Medulla oblongata (tissue), 1 donor: ENCODE results near the gene PAM16.
"Not testable (repeated sequence)": the region's sequence is repeated elsewhere in the genome, so short reads cannot be mapped to it uniquely, and the experiment has no call there.

Experiments used
- DNase-seq: peaks from one replicate; pipeline ENCODE4 v3.0.0-alpha.2; 2015; ENCODE audit errors: extremely low spot score

Gene PAM16

DNA sequence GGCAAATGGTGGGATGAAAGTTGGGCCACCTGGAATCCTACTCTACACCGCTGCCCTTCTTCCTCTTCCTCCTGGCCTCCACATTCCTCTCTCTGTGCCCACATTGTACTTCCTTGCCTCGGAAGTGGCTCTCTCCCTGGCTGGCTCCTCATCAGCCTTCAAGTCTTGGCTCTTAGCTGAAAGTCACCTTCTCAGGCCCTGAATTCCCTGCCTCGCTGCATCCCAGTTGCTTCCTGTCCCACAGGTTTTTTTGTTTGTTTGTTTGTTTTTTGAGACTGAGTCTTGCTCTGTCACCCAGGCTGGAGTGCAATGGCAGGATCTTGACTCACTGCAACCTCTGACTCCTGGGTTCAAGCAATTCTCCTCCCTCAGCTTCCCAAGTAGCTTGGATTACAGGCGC lies 2.6 kb upstream of the PAM16 start:
- no peak for DNase-seq

DNA sequence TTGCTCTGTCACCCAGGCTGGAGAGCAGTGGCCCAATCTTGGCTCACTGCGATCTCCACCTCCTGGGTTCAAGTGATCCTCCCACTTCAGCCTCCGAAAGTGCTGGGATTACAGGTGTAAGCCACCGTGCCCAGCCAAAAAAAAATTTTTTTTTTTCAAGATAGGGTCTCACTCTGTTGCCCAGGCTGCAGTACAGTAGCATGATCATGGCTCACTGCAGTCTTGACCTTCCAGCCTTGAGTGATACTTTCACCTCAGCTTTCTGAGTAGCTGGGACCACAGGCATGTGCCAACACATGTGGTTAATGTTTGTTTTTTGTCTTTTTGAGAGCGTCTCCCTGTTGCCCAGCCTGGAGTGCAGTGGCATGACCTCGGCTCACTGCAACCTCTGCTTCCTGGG lies 1.7 kb upstream of the PAM16 start:
- DNase-seq: no peak

DNA sequence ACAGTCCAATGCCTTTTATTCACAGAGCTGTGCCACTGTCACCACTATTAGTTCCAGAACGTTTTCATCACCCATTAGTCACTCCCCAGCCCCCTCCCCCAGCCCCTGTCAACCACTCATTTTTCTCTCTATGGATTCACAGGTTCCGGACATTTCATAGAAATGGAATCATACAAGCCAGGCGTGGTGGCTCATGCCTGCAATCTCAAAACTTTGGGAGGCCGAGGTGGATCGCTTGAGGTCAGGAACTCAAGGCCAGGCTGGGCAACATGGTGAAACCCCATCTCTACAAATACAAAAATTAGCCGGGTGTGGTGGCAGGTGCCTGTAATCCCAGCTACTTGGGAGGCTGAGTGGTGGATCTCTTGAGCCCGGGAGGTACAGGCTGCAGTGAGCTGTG lies 759 bp upstream of the PAM16 start:
- no peak for DNase-seq

DNA sequence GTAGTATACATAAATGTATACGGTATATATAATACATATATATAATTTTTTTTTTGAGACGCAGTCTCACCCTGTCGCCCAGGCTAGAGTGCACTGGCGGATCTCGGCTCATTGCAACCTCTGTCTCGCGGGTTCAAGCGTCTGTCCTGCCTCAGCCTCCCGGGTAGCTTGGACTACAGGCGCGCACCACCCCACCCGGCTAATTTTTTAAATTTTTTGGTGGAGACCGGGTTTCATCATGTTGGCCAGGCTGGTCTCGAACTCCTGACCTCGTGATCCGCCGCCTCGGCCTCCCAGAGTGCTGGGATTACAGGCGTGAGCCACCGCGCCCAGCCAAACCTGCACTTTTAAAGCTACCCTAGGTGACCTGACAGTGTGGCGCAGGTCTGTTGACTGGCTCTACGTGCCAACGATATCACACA lies 745 bp downstream of the PAM16 start:
- DNase-seq: no peak

DNA sequence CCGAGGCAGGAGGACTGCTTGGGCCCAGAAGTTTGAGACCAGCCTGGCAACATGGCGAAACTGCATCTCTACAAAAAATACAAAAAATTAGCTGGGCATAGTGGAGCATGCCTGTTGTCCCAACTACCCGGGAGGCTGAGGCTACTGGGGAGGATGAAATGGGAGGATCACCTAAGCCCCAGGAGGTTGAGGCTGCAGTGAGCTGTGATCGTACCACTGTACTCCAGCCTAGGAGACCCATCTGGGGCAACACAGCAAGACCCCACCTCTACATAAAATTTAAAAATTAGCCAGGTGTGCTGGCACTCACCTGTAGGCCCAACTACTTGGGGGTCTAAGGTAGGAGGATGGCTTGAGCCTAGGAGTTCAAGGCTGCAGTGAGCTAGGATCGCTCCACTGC lies 1.8 kb downstream of the PAM16 start:
- DNase-seq: no peak

DNA sequence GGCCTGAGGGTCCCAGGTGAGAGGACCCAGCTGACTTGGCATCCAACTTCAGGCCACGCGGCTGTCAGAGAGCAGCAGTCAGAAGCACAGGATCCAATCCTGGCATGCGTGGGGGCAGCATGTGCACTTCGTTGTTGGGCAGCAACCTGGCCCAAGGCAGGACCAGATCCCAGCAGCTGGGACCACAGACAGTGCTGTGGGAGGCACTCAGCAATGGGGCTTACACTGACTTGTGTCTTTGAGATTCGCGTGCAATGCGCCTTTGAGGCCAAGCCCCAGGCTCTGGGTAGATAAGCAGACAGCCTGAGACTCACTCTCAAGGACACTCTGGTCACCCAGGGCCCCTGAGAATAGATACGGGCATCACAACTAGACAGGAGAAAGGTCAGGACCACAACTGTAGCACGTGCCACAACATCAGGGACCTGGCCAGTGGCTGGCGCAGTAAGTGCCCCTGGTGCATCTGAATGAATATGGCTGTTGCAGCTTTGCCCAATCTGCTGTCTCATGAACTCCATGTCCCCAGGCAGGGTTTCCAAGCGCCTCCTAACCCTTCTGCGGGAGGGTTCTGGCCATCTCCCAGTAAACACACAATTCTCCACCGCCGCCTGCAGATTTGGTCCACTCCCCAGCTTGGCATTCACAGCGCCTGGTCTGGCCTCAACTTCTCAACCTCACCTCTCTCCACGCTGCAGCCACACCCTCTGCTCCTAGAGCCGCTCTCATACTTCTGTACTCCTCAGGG lies 3.2 kb downstream of the PAM16 start:
- DNase-seq: no peak

DNA sequence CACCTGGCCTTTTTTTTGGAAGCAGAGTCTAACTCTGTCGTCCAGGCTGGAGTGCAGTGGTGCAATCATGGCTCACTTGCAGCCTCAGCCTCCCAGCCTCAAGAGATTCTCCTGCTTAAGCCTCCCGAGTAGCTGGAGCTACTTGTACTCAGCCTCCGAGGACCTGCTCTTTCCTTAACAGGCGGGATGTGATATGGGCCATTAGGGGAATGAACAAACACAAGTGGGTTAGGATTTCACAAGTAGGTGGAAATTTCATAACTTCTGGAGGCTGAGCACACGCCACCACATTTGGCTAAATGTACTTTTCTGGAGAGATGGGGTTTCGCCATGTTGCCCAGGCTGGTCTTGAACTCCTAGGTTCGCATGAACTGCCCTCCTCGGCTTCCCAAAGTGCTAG lies 4.1 kb downstream of the PAM16 start:
- no peak for DNase-seq

DNA sequence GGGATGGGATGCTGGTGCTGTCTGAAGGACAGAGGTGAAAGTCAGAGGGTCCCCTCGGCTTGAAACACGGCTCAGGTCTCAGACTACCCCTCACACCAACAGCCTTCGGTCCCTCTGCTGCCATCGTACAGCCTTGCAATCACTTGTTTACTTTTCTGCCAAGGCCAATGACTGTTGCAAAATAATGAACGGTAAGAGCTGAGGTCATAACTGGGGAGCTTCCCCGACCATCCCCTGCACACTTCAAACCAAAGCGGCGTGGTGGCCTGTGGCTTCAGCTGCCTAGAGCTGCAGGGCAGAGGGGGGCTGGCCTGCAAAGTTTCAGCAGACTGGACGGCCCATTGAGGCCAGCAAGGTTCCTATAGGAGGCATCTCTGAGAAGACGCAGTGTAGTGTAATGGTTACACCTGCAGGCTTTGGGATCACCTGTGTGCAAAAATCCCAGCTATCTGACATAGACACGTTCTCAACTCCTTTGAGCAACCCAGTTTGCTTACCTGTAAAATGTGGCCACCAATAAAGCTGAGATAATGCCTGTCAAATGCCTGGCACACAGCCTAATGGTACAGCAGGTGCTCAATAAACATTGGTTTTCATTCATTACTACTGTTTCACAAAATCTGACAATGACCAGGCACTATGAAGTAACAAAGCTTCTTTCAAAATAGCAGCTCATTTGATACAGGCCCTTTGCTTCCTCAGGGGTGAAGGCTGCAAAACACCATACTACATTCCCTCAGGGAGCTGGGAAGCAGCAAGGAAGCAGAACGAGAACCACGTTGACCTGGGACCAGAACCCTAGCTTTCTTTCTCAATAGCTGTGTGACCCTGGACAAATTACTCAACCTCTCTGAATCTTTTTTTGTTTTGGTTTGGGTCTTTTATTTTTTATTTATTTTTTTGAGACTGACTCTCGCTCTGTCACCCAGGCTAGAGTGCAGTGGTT lies 5.0 kb downstream of the PAM16 start:
- no peak for DNase-seq

DNA sequence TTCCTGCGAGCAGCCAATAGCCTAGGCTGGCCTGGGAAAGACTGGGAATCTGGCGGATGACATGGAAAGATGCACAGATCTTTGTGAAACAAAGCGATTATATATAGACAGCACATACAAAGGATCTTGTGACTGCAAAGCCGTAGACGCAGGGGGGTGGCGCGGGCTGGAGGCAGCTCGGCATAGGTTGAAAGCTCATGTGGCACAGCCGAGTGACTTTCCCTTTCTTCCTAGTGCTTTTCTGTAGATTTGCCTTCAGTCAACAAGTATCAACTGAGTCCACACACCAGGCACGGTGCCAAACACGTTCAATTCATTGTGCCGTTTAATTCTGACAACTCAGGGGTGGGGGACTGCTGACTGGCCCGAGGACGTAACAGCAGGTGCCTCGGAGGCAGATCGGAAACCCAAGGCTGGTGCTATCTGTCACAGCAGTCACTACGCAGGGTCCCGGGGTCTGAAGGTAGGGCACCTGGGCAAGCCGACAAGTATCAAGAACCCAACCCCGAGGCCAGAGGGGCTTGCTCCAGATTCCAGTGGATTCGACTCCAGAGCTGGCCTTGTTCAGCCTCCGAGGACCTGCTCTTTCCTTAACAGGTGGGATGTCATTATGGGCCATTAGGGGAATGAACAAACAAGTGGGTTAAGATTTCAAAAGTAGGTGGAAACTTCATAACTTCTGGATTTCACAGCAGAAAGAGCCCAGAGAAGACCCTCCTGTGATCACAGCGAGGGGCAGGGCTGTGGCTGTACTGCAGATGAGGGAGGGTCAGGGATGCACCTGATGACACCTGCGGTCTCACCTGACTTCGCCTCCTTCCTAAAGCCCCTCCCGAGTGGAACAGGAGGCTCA lies 5.9 kb downstream of the PAM16 start:
- peak; percentile 69 for DNase-seq

DNA sequence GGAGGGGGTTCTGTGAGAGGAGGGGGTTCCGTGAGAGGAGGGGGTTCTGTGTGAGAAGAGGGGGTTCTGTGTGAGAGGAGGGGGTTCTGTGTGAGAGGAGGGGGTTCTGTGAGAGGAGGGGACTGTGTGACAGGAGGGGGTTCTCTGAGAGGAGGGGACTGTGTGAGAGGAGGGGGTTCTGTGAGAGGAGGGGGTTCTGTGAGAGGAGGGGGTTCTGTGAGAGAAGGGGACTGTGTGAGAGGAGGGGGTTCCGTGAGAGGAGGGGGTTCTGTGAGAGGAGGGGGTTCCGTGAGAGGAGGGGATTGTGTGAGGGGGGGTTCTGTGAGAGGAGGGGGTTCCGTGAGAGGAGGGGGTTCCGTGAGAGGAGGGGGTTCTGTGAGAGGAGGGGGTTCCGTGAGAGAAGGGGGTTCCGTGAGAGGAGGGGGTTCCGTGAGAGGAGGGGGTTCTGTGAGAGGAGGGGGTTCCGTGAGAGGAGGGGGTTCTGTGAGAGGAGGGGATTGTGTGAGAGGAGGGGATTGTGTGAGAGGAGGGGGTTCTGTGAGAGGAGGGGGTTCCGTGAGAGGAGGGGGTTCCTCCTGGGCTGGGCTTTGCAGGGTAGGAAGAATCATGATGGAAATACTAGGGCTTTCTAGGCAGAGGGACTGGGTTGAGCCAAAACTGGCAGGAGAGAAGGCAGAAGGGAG lies 6.7 kb downstream of the PAM16 start:
- DNase-seq: not testable (repeated sequence)

DNA sequence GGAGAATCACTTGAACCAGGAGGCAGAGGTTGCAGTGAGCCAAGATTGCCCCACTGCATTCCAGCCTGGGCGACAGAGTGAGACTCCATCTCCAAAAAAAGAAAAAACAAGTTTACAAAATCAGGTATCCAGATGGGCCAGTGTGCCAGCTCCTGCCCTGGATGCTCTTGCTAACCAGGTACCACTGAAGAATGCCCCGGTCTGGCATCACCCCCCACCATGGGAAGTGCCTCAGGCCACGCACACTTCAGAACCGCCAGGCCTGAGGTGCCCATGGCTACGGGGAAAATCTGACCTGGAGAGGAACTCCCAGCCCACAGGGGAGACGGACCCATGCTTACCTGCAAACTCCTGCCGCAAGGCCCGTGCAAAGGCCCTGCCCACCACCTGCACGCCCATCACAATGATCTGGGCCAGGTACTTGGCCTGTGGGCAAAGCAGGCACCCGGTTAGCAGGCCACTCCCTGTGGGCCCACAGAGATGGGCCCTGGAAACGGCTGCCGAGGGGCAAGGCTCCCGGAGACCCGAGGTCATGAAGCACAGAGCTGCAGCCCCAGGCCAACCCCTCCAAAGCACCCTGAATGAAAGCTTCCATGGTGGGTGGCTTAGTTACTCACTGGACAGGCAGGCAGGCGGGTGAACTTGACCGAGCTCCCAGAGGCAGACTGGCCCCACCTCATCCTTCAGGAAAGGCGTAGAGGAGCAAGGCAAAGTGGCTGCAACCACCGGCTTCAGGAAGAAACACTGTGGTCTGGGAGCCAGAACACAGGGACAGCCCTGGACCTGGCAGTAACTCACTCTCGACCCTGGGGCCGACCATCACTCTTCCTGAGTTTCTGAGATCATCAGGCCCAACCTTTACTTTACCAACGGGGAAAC lies 8.0 kb downstream of the PAM16 start:
- DNase-seq: no peak

DNA sequence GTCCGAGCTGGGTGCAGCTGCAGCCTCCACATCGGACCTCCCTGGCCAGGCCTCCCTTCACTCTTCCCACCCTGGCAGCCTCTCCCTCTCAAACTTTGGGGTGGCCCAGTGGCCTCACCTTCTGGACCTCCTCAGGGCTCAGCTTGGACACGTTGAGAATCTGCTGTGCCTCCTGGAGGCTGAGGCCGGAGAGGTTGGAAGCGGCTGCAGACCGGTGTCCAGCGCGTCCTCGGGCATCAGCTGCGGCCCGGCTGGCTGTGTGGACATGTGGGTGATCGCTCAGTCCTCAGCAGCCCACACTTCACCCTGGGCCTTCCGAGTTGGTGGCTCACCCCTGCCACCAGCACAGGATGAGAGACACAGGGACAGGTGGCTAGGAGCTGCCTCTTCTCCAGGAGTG lies 9.9 kb downstream of the PAM16 start:
- no peak for DNase-seq

DNA sequence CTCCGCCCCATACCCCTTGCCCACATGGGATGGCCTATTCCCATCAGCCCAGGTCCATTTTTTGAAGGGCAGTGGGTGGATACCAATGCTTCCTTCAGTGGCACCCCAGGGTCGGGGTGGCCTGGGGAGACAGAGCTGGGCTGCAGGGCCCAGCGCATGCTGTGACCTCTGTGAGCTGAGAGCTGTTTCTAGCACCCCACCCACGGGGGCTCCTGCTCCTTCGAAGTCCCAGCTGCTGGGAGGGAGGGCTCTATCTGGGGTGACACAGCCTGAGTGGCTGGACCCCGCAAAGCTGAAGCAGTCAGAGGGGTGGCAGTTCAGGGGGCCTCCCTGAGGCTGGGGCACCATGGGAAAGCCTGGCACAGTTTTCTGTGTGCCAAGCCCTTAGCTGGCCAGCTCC lies 10.7 kb downstream of the PAM16 start:
- no peak for DNase-seq

DNA sequence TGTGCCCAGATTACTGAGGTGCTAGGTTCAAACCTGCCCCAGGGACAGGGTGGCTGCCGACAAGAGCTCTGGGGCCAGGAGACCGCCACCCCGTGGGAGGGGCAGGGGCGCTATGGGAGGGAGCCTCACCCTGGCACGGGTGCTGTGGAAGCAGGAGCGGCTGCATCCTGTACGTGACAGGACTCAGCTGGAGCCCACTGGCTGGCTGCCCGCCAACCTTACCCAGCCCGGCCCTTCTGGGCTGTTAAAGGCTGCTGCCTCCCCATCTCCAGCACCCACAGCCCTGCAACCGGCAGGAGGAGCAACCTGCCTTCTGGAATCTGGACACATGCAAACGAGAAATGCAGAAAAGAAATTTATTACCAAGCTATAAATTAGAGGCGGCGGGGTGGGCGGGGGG lies 11.2 kb downstream of the PAM16 start:
- no peak for DNase-seq

DNA sequence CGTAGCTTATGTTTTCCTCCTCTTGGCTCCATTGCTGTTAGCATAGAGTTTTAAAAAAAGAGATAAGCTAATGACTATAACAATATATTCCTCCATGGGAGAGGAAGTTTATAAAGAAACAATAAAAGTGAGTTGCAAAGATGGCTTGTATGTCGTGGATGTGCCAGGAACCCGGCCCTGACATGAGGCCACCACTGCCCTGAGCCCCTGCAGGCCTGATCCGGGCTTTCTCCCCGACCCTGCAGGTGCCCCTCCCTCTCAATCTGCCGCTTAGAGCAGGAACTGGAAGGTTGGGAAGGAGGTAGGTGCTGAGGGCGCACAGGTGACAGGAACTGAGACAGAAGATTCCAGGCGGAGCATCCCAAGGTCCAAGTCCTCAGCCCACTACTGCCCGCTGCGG lies 11.7 kb downstream of the PAM16 start:
- DNase-seq: no peak

DNA sequence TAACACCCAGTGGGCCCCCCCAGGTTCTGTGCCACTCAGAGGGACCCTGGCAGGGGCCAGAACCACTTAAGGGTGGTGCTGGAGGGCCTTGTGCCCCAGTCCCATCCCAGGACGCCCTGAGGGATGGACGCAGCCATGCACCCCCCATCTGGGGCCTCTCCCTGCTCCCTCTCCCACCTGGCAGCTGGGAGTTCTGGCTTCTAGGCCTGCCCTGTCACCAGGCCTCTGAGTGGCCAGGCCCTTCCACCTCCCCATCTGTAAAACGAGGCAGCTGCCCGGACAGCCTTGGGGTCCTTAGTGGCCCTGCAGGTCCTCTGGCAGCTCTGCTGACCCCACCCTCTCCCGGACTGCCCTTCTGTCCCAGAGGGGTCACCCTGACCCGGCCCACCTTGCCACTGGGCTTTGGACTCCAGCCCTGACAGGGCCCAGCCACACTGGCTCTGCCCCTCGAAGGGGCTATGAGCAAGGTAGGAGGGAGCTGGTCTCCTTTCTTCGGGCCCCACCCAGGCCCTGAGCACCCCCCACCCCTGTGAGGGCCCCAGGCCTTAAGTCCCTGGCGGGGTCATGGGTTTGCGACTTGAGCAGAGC lies 12.3 kb downstream of the PAM16 start:
- no peak for DNase-seq

DNA sequence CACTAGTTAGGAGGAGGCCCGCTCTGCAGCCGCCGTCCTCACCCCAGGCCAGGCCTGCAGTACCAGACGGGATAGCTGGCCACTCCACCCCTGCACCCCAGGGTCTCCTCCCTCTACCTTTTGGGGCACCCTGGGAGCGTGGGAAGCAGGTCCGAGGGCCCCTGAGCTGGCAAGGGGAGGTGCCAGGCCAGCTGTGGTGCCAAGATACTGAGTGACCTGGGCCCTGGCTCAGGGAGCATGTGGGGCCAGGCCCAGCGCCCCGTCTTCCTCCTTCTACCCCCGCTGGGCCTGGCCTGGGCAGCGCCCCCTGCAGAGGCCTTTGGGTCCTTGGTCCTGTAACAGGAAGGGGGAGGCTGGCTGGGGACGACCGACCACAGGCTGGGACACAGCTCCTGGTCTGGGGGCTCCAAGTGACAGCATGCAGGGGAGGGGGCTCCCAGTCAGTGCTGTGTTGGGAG lies 13.0 kb downstream of the PAM16 start:
- no peak for DNase-seq

DNA sequence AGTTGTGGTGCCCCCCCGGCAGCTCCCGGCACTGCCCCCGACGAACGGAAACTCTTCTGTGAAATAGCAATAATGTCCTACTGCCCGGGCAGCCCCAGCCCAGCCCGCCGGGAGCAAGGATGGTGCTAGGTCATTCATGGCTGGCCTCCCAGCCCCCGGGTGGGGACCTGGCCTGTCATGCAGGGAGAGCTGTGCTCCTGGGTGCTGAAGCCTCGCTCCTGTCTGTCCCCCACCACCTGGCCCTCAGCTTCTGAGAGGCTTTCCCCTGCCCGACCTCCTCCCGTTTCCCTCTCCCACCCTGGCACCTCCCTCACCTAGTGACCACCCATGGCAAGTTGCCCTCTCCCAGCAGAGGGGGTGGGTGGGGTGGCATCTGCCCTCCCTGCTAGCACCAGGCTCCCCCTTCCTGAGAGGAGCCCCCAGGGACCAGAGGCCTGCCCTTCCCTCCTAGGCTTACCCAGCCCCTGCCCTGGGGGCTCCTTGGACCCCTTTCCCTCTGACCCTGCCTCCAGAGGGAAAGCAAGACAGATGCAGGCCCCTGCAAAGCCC lies 13.5 kb downstream of the PAM16 start:
- no peak for DNase-seq

DNA sequence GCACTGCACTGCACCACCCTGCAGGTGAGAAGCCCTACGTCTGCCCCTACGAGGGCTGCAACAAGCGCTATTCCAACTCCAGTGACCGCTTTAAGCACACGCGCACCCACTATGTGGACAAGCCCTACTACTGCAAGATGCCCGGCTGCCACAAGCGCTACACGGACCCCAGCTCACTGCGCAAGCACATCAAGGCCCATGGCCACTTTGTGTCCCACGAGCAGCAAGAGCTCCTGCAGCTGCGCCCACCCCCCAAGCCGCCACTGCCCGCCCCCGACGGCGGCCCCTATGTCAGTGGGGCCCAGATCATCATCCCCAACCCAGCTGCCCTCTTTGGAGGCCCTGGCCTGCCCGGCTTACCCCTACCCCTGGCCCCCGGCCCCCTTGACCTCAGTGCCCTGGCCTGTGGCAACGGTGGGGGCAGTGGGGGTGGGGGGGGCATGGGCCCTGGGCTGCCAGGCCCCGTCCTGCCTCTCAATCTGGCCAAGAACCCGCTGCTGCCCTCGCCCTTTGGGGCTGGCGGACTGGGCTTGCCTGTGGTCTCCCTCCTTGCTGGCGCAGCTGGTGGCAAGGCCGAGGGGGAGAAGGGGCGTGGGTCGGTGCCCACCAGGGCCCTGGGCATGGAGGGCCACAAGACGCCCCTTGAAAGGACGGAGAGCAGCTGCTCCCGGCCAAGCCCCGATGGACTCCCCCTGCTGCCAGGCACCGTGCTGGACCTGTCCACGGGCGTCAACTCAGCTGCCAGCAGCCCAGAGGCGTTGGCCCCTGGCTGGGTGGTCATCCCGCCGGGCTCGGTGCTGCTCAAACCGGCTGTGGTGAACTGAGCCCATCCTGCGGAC lies 14.2 kb downstream of the PAM16 start:
- no peak for DNase-seq
